Fibroblast of gingiva (primary cell): ENCODE measurements around the gene SCAF1.

Experiments used
- DNase-seq: peaks from one replicate; pipeline ENCODE4 v3.0.0-alpha.2; 2011; ENCODE audit warnings: low read depth

Gene SCAF1

GRCh38 chr19:49685845-49686332, 43.9 kb downstream of the SCAF1 start:
- no peak for DNase-seq

GRCh38 chr19:49686503-49687088, 44.6 kb downstream of the SCAF1 start:
- DNase-seq, result no peak

GRCh38 chr19:49687150-49687549, 45.1 kb downstream of the SCAF1 start:
- DNase-seq, result no peak

- DNase-seq, result no peak
Measured at GRCh38 chr19:49687566-49688316, 45.7 kb downstream of the SCAF1 start.

- no peak for DNase-seq
Measured at GRCh38 chr19:49688531-49689132, 46.6 kb downstream of the SCAF1 start.

GRCh38 chr19:49689133-49690078, 47.4 kb downstream of the SCAF1 start, which contains the start of gene ADM5:
Gene ADM5 (plus strand): TSS chr19:49689594. CDS start chr19:49689838, 244 bp downstream.
- DNase-seq, result no peak

GRCh38 chr19:49690079-49690655, 48.2 kb downstream of the SCAF1 start:
- no peak for DNase-seq

GRCh38 chr19:49690656-49691242, 48.7 kb downstream of the SCAF1 start, which contains the start of gene CPT1C:
Gene CPT1C (plus strand): TSS chr19:49691116. CDS start chr19:49692253, 1,137 bp downstream.
- peak; percentile 63 for DNase-seq

- peak; percentile 48 for DNase-seq
Measured at GRCh38 chr19:49691243-49692146, 49.5 kb downstream of the SCAF1 start.

GRCh38 chr19:49692147-49692506, 50.1 kb downstream of the SCAF1 start:
- no peak for DNase-seq

- no peak for DNase-seq
Measured at GRCh38 chr19:49696115-49696514, 54.1 kb downstream of the SCAF1 start.

- DNase-seq, result no peak
Measured at GRCh38 chr19:49696865-49697264, 54.9 kb downstream of the SCAF1 start.

GRCh38 chr19:49699364-49699763, 57.4 kb downstream of the SCAF1 start:
- DNase-seq, result no peak

GRCh38 chr19:49700563-49700962, 58.6 kb downstream of the SCAF1 start:
- DNase-seq, result no peak

- DNase-seq, result no peak
Measured at GRCh38 chr19:49701271-49701786, 59.3 kb downstream of the SCAF1 start.

GRCh38 chr19:49704888-49705642, 63.1 kb downstream of the SCAF1 start:
- DNase-seq, result no peak

- no peak for DNase-seq
Measured at GRCh38 chr19:49705919-49706318, 63.9 kb downstream of the SCAF1 start.
